HG03469 (cell line): ENCODE measurements around the gene MAN1C1.
"Not testable (repeated sequence)": the region's sequence is repeated elsewhere in the genome, so short reads cannot be mapped to it uniquely, and the experiment has no call there.

Experiments
- ATAC-seq: cut with Tn5 transposase; IDR thresholded peaks from one replicate; pipeline ENCODE4 v1.9.1; 2021; ENCODE audit warnings: mild to moderate bottlenecking, moderate library complexity, moderate number of reproducible peaks; ENCODE audit not compliant: unreplicated experiment

Gene MAN1C1

DNA sequence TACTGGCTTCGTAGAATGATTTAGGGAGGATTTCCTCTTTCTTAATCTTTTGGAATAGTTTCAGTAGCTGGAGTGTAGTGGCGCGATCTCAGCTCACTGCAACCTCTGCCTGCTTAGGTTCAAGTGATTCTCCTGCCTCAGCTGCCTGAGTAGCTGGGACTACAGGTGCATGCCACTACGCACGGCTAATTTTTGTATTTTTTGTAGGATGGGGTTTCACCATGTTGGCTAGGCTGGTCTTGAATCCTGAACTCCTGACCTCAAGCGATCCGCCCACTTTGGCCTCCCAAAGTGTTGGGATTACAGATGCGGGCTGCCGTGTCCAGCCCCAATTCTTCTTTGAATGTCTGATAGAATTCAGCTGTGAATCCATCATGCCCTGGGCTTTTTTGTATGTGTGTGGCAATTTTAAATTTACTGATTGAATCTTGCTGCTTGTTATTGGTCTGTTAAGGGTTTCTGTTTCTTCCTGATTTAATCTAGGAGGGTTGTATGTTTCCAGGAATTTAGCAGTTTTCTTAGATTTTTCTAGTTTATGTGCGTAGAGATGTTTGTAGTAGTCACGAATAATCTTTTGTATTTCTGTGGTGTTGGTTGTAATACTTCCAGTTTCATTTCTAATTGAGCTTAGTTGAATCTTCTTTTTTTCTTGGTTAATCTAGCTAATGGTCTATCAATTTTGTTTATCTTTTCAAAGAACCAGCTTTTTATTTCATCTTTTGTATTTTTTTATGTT is 15.3 kb downstream of the MAN1C1 start:
- no peak for ATAC-seq

DNA sequence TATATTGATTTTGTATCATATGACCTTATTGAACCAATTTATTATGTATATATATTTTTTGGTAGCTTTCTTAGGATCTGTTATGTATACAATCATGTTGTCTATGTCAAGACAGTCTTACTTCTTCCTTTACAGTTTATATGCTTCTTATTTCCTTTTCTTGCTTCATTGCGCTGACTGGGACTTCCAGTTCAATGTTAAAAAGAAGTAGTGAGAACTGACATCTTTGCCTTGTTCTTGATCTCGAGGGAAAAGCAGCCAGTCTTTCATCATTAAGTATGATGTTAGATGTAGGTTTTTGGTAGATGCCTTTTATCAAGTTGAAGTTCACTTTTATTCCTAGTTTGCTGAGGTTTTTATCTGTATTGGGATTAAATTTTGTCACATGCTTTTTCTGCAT is 17.5 kb downstream of the MAN1C1 start:
- no peak for ATAC-seq

DNA sequence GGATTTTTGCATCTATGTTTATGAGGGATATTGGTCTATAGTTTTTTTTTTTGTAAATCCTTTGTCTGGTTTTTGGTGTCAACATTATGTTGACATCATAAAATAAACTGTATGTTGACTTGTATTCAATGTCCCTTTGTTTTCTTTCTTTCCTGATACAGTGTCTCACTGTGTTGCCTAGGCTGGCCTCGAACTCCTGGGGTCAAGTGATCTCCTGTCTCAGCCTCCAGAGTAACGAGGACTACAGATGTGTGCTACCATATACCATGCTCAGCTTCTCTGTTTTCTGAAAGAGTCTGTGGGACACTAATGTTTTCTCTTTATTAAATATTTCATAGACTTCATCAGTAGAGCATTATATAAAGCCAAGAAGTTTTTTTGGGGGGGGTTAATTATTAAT is 18.3 kb downstream of the MAN1C1 start:
- ATAC-seq, result no peak

DNA sequence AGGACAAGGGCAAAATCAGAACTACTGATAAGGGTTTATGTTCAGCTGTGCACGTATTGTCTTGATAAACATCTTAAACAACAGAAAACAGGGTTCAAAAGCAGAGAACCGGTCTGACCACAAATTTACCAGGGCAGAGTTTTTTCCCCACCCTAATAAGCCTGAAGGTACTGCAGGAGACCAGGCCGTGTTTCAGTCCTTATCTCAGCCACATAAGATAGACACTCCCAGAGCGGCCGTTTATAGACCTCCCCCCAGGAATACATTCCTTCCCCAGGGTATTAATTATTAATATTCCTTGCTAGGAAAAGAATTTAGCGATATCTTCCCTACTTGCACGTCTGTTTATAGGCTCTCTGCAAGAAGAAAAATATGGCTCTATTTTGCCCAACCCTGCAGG is 19.6 kb downstream of the MAN1C1 start:
- not testable (repeated sequence) for ATAC-seq

DNA sequence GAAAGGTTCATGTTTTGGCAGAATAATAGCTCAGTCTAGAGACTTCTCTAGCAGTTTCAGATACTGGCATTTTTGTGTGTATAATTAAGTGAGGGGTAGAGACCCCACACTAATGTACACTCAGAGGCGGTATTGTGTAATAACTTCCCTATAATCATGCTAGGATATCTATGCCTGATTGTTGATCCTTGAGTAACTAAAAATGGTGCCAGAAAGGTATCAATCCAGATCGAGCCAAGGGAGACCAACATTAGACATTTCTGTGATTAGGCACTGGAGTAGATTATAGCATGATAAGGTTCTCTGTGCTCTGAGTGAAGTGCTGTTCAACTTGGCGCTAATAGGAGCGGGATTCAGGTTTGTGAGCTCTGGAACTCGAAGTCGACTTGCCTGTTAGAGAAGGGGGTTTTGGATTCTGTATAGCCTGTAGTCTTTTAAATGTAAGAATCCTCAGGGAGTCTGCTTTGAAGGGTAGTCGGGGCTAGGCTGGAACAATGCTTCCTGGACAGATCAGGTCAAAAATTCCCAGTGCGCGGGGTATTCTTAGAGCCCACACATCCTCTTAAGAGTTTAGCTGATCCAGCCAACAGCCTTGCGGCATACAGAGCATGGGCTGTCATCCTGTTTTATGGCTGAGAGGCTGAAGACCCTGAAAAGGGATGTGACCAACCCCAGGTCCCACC is 24.2 kb downstream of the MAN1C1 start:
- ATAC-seq, result no peak

DNA sequence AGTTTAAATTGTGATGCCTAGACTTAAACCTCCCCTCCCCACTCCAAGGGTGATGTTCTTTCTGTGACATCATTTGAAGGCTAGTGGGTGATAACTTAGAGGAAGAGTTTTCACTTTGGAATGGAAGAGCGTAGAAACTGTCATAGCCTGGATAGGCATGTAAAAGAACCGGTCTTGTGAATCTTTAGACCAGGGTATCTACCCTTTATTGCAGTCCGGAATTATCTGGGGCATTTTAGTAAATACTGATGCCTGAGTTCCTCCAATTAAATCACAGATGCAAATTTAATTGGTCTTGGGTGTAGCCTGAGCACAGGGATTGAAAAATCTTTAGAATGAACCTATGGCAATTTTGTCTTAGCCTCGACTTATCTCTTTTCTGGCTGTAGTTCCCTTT is 24.7 kb downstream of the MAN1C1 start:
- ATAC-seq, result no peak

DNA sequence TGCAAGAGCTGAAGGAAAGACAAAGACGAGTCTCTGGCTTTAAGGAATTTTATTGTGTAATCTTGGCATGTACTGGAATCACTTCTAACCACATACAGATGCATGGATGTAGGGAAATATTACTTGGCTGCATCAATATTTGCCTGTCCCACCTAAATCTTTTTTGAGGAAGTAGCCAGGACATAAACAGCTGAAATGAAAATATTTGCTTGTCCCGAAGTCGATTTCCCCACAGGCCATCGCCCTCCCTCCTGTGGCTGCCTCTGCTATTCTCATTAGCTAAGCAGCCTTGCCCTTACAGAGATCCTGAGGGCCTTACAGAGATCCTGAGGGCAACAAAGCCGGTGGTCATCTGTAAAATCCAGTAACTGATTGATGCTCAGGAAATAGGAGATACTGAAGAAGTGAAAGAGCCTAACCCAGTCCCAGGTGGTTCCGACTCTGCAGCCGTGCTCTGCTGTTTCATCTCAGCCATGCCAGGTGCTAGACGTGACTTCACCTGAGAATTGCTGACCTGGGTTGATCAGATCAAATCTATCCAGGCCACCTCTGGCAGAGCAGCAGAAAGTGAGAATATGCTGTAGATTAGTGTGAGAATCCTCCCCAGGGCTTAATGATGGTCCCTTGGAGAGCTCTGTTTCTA is 25.5 kb downstream of the MAN1C1 start:
- no peak for ATAC-seq

DNA sequence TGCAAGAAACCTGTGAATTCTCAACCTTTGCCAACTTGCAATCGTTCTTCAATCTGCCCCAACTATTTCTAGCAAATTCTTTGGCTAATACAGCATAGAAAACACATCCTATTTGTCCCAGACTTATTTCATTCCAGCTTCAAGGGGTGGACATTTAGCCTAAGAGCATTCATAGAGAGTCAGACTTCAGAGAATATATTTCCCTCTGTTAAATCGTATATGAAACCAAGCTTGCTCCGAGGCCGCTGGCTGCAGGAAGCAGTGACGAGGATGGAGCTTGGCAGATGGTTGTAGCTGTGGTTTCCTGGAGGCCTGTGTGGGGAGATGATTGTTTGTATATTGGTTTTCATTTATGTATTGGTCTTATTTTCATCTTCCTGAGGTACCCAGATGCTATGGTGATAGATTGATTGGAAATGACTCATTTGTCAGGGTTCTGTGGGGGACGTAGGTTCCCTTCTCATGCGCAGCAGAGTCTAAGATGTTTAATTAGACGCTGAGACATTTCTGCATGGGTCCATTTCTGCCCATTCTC is 26.1 kb downstream of the MAN1C1 start:
- peak; percentile 50 for ATAC-seq

DNA sequence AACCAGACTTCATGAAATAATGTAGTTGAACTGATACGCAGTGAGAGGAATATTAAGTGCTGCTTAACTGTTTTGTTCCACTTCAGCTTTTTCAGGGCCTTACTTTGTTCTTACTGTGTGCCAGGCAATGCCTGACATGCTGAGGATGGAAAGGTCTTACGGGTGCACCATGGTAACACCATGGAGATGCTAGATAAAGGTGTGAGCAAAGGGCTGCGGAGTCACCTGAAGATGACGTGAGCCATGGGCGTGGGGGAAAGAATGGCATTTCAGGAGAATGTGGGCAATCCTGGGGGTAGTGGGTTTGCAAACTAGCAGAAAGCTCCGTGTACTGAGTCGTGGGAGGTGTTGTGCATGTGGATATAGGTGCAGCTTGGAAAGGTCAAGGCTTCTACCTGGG is 27.3 kb downstream of the MAN1C1 start:
- no peak for ATAC-seq

DNA sequence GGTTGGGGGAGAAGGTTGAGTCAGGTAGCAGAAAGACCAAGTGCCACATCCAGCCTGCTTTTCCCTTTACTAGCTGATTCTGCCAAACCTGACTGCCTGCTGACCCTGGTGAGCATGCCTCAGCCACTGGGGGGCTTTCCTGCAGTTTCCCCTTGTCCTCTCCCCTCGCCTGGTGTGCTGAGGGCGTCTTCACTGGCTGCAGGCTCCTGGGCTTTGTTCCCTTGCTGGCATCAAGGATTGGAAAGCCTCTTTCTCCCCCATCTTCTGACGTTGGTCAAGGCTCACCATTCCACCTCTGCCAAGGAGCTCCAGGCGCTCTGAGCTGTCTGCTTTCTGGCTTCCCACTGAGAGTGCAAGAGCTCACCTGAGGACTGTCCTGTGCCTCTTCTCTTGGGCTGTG is 28.4 kb downstream of the MAN1C1 start:
- ATAC-seq, result no peak

DNA sequence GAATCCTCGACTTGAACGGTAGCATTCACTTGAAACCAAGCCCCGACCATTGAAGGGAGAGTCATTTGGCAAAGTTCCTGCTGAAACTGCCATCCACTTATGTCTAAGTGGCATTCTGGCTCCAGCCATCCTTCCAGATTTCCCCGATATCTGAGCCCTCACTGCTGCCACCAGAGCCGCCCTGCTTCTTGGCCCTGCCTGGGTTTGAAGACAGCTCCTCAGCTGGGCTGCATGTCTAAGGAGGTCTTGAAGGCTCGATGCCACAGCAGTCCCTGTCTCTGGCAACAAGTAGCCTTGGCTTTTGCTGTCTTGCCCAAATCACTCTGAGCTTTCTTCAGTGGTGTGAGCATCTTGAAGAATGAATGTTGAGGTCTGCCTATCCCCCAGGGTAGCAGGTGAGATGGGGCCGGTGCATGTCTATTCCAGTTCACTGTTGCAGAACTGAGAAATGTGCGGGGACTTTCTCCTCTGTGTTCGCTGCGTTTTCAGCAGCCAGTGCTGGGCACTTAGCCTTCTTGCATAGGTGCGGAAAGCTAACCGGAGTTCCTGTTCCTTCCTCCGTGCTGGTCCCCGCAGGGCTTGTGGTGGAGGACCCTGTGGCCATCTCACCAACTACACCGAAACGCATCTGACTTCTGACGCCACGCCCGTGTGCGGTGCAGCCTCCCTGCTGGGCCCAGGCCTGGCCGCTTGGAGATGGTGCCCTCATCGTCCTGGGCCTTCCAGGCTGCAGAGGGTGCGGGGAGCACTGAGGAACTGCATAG is 29.2 kb downstream of the MAN1C1 start:
- ATAC-seq, result no peak

DNA sequence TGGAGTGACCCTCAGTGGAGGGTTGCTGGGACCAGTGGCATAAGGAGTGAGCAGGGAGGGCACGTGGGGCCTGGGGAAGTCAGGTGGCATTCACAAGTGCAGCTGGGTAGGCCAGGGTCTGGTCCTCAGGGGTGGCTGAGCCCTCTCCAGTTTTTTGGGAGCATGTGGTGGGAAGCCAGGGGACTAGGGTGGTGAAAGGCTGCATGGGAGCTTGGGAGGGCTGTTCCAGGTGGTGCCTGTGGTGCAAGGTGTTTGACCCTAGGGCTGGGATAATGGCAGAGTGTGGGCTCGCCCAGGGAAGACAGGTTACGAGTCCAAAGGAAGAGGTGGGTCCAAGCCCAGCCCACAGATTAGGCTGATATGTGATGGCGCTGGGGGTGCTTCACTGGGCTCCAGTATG is 30.5 kb downstream of the MAN1C1 start:
- no peak for ATAC-seq

DNA sequence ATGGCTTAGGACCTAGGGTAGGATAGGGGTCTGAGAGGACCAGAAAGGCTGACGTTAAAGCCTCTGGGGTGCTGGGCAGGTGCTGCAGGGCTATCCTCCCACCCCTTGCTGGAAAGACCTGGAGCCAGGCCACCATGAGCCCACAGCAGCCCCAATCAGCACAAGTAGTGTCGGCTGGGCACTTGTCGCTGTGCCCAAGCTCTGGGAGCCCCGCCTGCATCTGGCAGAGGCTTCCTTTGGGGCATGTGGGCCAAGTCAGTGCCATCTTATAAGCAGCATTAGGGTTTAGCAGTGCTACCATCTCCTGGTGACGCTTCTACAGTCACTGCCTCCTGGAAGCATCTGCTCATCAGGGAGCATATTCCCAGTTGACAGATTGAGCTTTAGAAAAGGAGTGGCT is 31.3 kb downstream of the MAN1C1 start:
- ATAC-seq, result no peak

DNA sequence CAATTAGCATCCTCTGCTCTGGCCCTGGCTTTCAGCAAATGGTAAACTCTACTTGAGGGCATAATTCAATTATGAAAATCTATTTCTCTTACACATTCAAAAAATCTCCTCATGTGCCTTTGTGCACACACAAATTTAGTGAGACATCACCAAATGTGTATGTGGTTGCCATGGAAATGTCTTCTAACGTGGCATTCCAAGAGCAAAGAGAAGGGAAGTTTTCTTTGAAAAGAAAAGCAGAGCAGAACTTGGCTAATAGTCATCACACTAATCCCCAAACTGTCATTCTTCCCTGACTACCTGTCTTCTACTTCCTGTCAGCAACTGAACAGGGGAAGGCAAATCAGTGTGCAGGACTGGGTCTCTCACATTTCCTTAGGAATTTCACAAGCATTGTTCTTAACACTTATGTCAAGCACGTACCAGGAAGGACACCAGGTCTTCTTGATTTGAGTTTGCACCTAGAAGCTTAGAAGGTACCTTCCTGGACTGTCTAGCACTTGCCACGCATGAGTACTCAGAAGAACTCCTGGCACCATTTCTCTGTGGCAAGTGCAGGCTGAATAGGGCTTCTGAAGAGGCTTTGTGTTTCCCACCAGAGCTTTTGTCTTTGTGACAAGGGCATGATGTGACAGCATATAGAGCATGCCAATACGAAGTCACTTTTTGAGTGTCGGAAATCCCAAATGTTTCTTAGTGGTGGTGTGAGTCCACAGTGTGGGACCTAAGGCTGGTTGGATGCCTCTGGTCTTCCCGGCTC is 32.3 kb downstream of the MAN1C1 start:
- ATAC-seq, result no peak

DNA sequence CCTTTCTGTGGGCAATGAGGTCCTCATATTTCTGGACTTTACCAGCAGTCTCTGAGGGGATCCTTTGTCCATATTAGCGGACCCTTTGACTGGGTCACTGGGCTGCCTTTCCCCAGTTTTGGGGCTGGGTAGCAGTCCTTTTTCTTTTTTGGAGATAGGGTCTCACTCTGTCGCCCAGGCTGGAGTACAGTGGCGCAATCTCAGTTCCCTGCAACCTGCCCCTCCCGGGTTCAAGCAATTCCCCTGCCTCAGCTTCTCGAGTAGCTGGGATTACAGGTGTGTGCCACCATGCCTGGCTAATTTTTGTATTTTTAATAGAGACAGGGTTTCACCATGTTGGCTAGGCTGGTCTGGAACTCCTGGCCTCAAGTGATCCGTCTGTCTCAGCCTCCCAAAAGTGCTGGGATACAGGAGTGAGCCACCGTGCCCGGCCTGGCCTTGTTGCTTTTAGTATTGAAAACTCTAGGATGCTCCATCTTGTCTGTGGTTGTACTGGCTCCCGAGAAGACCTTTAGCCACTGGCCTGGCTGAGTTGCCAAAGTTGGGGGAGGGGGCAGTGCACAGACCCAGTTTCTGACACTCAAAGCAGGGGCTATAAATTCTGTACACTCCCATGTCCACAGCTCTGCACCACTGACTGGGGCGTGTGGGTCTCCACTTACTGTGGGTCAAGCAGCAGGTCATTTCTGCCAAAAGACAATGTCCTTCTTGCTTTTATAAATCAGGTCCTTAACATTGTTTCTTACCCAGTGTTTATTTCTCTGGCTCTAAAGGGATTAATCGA is 33.1 kb downstream of the MAN1C1 start:
- no peak for ATAC-seq

DNA sequence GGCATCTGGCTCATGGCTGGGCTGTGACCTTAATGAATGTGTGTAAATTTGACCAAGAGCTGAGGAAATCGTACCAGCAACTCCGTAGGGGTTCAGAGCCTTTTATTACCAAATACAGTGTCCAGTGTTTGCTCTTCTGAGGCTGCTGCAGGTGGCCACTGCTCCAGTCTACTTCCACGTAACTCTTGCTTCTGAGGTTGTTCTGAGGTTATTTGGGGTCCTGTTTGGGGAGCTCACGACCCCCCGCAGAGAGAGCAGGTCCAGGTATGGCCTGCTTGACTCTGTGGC is 33.6 kb downstream of the MAN1C1 start:
- ATAC-seq, result no peak

DNA sequence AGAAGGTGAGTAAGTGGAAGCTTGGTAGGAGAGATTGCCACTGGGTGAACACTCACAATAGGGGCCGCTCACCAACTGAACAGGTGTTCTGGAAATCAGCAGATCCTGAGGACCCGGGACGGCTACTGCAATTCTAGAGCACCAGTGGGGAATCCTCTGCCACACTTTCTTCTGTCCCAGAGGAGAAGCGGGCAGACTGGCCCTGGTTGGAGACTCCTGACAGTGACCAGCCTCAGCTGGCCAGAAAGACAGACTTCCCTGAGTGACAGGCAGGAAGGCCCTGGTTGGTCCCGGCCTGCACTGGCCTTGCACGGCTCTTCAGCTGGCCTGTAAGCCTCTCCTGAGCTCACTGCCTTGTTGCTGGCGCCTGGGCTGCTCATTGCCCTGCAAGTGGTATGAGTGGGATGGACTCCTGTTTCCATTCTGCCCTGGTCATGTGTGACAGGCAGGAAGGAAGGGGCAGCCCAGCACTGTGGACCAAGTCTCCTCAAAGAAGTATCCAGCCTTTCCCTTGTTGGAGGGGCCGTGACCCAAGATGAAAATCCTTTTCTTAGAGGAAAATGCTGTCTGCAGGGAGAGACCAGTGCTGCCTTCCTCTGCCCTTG is 34.5 kb downstream of the MAN1C1 start:
- ATAC-seq, result no peak

DNA sequence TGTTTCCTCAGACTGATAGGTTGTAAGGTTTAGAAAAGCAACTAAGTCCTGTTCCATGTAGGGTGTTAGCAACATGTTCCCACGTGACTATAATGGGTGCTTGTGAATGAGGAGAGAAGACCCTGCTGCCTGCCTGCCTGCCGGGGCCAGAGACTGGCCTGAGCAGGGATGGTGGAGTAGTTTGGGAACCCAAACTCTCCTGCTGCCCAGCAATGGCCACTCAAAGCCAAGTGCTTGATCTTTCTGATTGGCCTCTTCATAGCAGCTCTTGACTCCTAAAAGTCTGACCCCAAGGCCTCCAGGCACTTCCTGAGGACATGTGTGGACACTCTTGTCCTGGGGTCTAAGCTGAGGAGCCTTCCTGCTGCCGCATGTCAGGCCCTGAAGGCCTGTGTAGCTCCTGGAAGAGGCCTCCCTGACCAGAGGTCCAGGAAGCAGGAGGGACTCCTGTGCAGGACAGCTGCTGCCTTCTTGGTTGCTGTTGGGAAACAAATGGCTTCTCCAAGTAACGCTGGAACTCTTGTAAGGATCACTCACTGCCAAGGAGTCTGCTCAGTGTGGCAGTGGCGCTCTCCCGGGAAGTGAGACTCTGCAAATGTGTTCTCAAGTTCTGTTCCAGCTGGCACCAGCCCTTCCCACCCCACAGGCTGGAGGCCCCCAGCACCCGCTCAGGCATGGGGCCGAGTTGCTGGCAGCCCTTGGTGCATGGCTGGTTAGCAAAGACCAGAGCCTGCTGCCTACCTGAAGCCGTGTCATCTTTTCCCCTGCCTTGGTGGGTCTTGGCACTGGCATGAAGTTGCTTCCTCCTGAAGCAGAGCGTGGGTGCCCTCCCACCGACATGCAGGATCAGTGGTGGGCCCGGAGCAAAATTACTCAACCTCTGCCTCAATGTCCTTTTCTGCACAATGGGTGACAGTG is 35.5 kb downstream of the MAN1C1 start:
- ATAC-seq, result no peak
